Stimulated activated naive B cell treated with anti-CD40 and anti-IgM and Interleukin-4, amounts not matched to agents 10 μg/mL and 1 μg/mL and 100 μg/mL, for 72 hours (primary cell): ENCODE data around the gene SREK1.
A peak's percentile ranks its signal among the peaks of the same experiment; 100 is the strongest.
"Not testable (repeated sequence)": the region's sequence is repeated elsewhere in the genome, so short reads cannot be mapped to it uniquely, and the experiment has no call there.

Experiments
- ATAC-seq, 2 donors: fragments of 150-1000 bp; cut with Tn5 transposase; replicated peaks; 2 replicates each; pipeline ENCODE4 v1.10.0; 2021; ENCODE audit warnings: moderate library complexity in 1 of 2
- DNase-seq: peaks from one replicate; pipeline ENCODE4 v3.0.0; 2021
- H3K27ac Mint-ChIP-seq: one replicate; pipeline ENCODE4 v1.8.0; 2022; ENCODE audit warnings: mild to moderate bottlenecking, mixed read lengths
- H3K27me3 Mint-ChIP-seq, 2 donors: one replicate each; pipeline ENCODE4 v1.8.0; 2022; ENCODE audit warnings: mixed read lengths in 2 of 2
- H3K36me3 Mint-ChIP-seq, 2 donors: one replicate each; pipeline ENCODE4 v1.8.0; 2022; ENCODE audit warnings: mixed read lengths in 2 of 2, mild to moderate bottlenecking in 1 of 2
- H3K4me1 Mint-ChIP-seq, 2 donors: one replicate each; pipeline ENCODE4 v1.8.0; 2022; ENCODE audit warnings: mixed read lengths in 2 of 2, mild to moderate bottlenecking in 1 of 2
- H3K4me3 Mint-ChIP-seq, 2 donors: one replicate each; pipeline ENCODE4 v1.8.0; 2022; ENCODE audit warnings: mild to moderate bottlenecking in 2 of 2, mixed read lengths in 2 of 2, moderate library complexity in 1 of 2
- H3K9me3 Mint-ChIP-seq, 2 donors: one replicate each; pipeline ENCODE4 v1.8.0; 2022; ENCODE audit warnings: mixed read lengths in 2 of 2, mild to moderate bottlenecking in 1 of 2

SREK1 gene

DNA sequence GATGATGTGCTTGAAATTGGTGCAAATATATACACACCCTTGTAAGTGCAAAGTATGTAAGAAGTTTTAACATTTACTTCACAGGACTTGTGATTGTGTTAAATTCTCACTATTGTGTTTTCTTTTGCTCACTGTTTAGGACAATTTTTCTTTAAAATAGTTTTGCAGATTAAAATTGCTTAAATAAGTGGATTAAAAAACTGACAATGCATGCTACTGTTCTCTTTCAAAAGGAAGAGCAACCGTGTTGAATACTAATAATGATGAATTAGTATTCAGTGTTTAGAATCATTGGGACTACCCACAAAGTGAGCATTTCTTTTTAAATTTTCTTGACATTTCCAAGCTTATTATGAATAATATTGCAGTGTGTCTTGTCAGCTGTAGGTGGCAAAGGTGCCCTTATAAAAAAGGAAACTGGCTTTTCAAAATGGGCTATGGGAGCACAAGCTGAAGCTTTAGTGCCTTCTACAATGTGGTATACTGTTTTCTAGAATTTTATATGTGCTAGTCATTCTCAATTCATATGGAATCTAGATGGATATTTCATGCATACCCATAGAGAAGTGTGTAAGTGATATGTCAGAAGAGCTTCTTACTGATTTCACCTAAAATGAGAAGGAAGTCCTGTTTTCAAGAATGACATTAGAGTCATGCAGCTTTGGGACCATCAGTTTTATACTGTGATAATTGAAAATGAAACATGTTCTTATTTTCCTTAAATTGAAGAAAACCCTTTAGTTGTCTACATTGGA, 35.4 kb downstream of the SREK1 start:
- H3K9me3 Mint-ChIP-seq = no peaks in the 10 kb centered on the region
- H3K27me3 Mint-ChIP-seq = no peaks in the 10 kb centered on the region
- peaks cover 0 to 2% of the 10 kb centered on the region in 2 donors for H3K4me1 Mint-ChIP-seq
- H3K27ac Mint-ChIP-seq = no peak overlapping the region
- no peak for DNase-seq
- peaks cover 35 to 52% of the 10 kb centered on the region in 2 donors for H3K36me3 Mint-ChIP-seq
- H3K4me3 Mint-ChIP-seq = no peak overlapping the region
- no peak for ATAC-seq

DNA sequence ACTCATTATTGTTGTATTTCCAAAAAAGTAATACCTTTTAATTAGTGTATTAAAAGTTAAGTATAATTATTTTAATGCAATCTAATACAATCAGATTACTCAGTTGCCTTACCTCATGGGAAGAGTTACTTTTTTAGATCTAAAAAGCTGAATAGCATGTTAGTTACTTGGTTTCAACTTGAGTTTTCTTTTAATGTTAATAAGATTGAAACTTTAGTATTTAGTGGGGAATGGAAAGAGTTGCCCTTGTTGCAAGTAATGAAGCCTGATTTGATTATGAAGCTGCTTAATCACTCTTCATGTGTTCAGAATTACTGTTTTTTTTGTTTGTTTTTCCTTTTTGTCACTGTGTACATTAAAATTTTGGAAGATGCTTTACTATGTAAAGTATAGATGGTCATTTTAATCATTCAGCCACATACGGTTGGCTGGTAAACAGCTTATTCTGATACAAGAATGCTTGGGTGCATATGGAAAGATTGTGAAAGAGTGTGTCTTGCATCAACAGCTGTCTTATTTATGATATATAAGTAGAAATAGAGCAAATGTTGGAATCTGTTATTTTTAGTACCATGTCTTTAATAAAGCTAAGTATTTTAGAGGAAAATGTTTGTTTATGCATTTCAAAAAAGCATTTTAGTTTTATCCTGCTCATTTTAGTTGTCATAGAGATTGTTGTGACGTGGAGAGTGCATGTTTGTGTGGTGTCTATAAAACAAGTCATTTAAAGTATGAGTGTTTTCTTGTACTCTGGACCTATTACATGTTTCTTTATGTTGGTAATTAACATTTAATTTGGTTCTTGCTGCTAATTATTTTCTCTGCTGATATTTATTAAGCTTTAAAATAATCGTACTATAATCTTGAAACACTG, 36.4 kb downstream of the SREK1 start:
- ATAC-seq (no peak), DNase-seq (no peak)
- no peak overlapping the region for H3K4me3 Mint-ChIP-seq
- no peak overlapping the region for H3K27ac Mint-ChIP-seq
- H3K27me3 Mint-ChIP-seq = no peaks in the 10 kb centered on the region
- H3K9me3 Mint-ChIP-seq = no peaks in the 10 kb centered on the region
- peaks cover 0 to 2% of the 10 kb centered on the region in 2 donors for H3K4me1 Mint-ChIP-seq
- H3K36me3 Mint-ChIP-seq = peaks cover 32 to 50% of the 10 kb centered on the region in 2 donors

DNA sequence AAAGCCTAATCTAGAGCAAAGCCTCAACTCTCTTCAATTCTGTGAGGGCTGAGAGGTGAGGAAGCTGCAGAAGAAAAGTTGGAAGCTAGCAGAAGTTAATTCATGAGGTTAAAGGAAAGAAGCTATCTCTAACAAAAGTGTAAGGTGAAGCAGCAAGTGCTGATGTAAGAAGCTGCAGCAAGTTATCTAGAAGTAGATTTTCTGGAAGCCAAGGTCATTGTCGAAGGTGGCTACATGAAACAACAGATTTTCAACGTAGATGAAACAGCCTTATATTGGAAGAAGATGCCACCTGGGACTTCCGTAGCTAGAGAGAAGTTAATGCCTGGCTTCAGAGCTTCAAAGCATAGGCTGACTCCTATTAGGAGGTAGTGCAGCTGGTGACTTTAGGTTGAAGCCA, 42.0 kb downstream of the SREK1 start:
- ATAC-seq (no peak), DNase-seq (no peak)
- peaks cover 17 to 31% of the 10 kb centered on the region in 2 donors for H3K36me3 Mint-ChIP-seq
- no peak overlapping the region for H3K27ac Mint-ChIP-seq
- no peaks in the 10 kb centered on the region for H3K9me3 Mint-ChIP-seq
- no peak overlapping the region for H3K4me3 Mint-ChIP-seq
- H3K4me1 Mint-ChIP-seq = no peaks in the 10 kb centered on the region
- H3K27me3 Mint-ChIP-seq = no peaks in the 10 kb centered on the region

DNA sequence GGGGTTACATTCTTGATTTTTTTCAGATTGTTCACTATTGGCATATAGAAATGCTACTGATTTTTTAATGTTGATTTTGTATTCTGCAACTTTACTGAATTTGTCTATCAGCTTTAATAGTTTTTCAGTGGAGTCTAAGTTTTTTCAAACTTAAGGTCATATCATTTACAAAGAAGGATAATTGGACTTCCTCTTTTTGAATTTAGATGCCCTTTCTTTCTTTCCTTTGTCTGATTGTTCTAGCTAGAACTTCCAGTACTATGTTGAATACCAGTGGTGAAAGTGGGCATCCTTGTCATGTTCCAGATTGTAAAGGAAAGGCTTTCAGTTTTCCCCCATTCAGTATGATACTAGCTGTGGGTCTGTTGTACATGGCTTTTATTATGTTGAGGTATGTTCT, 49.3 kb downstream of the SREK1 start:
- DNase-seq (no peak), ATAC-seq (no peak)
- H3K4me1 Mint-ChIP-seq = no peaks in the 10 kb centered on the region
- H3K27ac Mint-ChIP-seq = no peak overlapping the region
- H3K4me3 Mint-ChIP-seq = no peak overlapping the region
- H3K27me3 Mint-ChIP-seq = no peaks in the 10 kb centered on the region
- H3K9me3 Mint-ChIP-seq = no peaks in the 10 kb centered on the region
- peaks cover 16 to 42% of the 10 kb centered on the region in 2 donors for H3K36me3 Mint-ChIP-seq

DNA sequence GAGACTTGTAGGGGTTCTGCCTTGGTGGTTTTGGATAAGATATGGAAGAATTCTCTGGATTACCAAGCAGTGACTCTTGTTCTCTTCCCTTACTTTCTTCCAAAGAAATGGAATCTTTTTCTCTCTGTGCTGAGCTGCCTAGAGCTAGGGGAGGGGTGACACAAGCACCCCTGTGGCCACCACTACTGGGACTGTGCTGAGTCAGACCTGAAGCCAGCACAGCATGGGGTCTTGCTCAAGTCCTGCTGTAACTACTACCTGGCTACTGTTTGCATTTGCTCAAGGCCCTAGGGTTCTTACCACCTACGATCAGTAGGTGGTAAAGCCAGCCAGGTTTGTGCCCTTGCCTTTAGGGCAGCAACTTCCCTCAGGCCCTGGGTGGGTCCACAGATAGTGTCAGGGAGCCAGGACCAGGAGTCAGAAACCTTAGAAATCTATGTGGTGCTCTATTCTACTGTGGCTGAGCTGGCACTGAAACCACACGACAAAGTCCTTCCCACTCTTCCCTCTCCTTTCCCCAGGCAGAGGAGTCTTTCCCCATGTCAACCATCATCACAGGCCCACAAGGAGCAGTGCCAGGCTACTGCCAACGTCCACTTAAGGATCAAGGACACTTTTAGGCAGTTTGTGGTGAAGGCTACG, 53.8 kb downstream of the SREK1 start:
- no peak for ATAC-seq
- peaks cover 22 to 26% of the 10 kb centered on the region in 2 donors for H3K36me3 Mint-ChIP-seq

DNA sequence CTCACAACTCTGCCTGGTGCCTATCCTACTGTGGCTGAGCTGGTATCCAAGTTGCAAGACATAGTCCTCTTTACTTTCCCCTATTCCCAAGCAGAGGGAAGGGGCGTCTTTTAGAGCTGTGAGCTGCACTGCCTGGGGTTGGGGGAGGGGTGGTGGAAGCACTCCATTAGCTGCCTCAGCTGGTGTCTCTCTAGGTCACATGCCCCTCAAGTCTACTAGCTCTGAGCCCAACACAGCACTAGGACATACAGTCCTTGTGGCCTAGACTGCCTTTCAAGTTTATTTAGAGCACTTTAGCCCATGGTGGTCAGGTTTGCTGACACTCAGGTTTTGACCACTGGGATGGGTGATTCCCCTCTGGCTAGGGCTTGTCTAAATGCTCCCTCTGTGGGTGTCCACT, 54.7 kb downstream of the SREK1 start:
- Mint-ChIP-seq H3K36me3 (peaks cover 22 to 27% of the 10 kb centered on the region in 2 donors), H3K4me3 (no peak overlapping the region), H3K4me1 (no peaks in the 10 kb centered on the region), H3K9me3 (no peaks in the 10 kb centered on the region), H3K27me3 (no peaks in the 10 kb centered on the region), H3K27ac (no peak overlapping the region)
- no peak for DNase-seq
- ATAC-seq = no peak

More for the DNA sequence above, 53.8 kb downstream of the SREK1 start:
- no peaks in the 10 kb centered on the region for H3K9me3 Mint-ChIP-seq
- no peak for DNase-seq
- no peak overlapping the region for H3K4me3 Mint-ChIP-seq
- H3K4me1 Mint-ChIP-seq = no peaks in the 10 kb centered on the region
- H3K27ac Mint-ChIP-seq = no peak overlapping the region
- H3K27me3 Mint-ChIP-seq = no peaks in the 10 kb centered on the region

DNA sequence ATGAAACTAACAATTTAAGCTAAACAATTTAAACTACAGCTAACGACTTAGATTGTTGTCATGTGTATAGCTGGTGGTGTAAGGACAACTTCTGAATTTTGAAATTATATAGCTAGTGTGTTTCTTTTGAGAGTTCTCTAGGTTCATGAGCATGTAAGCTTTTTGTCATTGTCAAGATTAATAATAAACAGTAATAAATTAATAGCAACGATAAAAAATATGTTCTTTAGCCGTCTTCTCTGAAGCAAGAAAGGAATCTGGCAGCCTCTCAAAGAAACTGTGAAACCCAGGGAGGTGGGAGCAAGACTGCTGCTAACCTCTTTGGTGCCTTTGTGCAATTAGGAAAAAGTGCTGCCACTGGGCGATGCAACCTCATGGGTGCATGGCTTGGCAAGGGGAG, 59.4 kb downstream of the SREK1 start:
- Mint-ChIP-seq H3K4me3 (no peak overlapping the region), H3K27me3 (no peaks in the 10 kb centered on the region), H3K27ac (no peak overlapping the region), H3K9me3 (no peaks in the 10 kb centered on the region), H3K4me1 (no peaks in the 10 kb centered on the region), H3K36me3 (peaks cover 12 to 13% of the 10 kb centered on the region in 2 donors)
- DNase-seq (no peak), ATAC-seq (no peak)

DNA sequence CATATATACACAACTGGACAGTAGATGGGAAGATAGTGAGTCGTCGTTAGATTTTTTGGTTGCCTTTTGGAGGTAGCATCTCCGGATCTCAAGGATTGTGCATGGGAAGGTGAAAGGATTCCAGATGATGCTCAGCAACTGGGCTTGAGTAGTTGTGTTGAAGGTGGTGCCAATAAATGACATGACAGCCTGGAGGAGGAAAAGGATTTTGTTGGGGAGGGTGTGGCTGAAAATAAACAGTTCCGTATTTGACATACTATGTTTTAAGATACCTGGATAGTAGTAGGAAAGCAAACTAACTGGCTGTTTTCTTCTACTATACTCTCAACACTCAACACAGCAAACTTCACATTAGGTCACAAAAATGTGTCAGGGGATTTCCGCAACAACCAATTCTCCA, 62.4 kb downstream of the SREK1 start:
- peaks cover 10 to 12% of the 10 kb centered on the region in 2 donors for H3K36me3 Mint-ChIP-seq
- H3K4me3 Mint-ChIP-seq = no peak overlapping the region
- H3K4me1 Mint-ChIP-seq = no peaks in the 10 kb centered on the region
- DNase-seq (no peak), ATAC-seq (no peak)
- no peaks in the 10 kb centered on the region for H3K9me3 Mint-ChIP-seq
- no peaks in the 10 kb centered on the region for H3K27me3 Mint-ChIP-seq
- H3K27ac Mint-ChIP-seq = no peak overlapping the region

DNA sequence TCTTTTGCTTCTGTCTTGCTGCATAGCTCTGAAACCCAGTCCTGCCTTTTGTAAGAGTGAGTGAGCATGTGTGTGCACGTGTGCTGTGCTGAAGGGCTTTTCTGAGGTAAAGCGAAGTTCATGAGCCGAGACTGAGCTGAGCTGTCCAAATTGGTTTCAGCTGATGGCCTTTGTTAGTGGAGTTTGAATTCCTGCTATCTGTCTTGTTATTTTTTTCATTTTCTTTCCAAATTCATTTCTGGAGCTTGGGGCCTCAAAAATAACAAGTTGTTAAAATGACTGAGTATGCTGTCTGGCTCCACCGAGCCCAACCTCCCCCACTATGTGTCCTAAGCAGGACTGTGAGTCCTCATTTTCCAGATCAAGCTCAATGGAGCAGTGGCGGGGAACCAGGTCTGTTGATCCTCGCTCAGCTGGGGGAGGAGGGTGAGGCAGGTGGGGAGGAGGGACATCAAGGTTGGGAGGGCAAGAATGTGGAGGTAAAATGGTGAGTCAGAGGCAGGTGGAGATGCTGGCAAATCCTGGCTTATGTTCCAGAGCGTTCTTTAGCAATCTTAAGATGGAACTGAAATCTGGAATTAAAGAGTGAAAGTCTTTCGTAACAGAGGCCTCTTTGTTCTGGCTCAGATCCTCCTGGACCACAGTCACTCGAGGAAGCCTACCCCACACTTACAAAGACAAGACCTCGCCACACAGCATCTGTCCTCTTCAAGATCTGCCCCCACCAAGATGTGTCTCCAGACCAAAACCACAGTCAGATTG, 63.9 kb downstream of the SREK1 start:
- no peaks in the 10 kb centered on the region for H3K4me1 Mint-ChIP-seq
- ATAC-seq (no peak), DNase-seq (no peak)
- no peak overlapping the region for H3K4me3 Mint-ChIP-seq
- no peaks in the 10 kb centered on the region for H3K9me3 Mint-ChIP-seq
- peaks cover 2 to 5% of the 10 kb centered on the region in 2 donors for H3K36me3 Mint-ChIP-seq
- H3K27ac Mint-ChIP-seq = no peak overlapping the region
- H3K27me3 Mint-ChIP-seq = no peaks in the 10 kb centered on the region

DNA sequence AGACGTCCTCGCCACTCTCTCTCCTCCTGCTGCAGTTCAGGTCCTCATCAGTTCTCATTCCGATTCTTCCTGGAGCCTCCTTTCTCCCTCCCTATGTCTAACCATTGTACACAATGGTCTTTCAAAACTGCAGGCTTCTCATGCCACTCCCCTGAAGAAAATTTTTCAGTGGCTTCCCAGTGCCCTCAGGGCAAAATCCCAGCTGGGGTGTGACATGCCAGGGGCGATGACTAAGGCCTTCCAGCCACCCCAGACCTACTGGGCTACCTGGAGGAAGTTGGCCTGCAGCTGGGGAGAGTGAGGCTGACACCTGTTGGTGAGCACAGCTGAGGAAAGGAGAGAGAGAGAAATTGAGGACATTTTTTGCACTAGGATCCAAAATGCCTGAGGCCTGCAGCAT, 65.2 kb downstream of the SREK1 start:
- H3K9me3 Mint-ChIP-seq = no peaks in the 10 kb centered on the region
- peaks cover 2 to 5% of the 10 kb centered on the region in 2 donors for H3K36me3 Mint-ChIP-seq
- no peaks in the 10 kb centered on the region for H3K27me3 Mint-ChIP-seq
- ATAC-seq (no peak), DNase-seq (no peak)
- H3K4me3 Mint-ChIP-seq = no peak overlapping the region
- no peak overlapping the region for H3K27ac Mint-ChIP-seq
- no peaks in the 10 kb centered on the region for H3K4me1 Mint-ChIP-seq

DNA sequence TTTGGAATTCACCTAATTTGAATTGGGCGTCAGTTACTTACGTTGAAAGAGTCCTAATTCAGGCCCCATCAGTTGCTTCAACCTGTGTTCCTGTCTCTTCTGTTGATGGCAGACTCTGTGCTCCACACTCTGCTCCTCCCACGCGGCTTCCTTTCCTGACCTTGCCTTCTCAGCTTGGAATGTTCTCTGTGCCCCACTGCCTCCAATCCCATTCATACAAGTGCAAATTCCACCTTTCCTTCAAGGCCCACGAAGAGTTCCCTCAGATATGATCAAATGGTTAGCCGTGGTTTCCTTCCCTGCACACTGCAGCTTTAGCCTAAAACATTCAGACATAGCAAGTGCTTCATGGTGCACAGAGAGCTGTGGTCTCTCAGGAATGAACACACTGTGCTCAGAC, 65.7 kb downstream of the SREK1 start:
- peaks cover 2 to 5% of the 10 kb centered on the region in 2 donors for H3K36me3 Mint-ChIP-seq

DNA sequence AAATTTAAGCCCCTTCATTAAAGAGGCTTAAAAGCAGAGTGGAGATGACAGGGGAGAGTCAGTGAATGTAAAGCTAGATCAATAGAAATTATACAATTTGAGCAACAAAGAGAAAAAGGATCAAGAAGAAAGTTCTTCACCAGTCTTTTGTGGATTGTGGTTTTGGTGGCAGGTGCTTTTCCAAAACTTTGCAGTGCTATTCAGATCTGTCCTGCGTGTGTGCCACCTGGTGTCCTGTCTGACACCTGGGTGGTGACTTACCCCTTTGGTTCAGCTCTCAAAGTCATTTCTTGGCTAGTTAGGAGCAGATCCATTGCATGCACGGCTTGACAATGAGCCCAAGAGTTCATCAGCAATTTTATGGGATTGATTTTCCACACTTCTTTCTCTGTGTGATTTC, 69.4 kb downstream of the SREK1 start:
- Mint-ChIP-seq H3K9me3 (peaks cover 3 to 4% of the 10 kb centered on the region in 2 donors), H3K4me3 (no peak overlapping the region), H3K27me3 (no peaks in the 10 kb centered on the region), H3K4me1 (no peaks in the 10 kb centered on the region), H3K36me3 (peaks cover 1 to 3% of the 10 kb centered on the region in 2 donors), H3K27ac (no peak overlapping the region)
- no peak for DNase-seq
- ATAC-seq = no peak

More for the DNA sequence above, 65.7 kb downstream of the SREK1 start:
- Mint-ChIP-seq H3K9me3 (no peaks in the 10 kb centered on the region), H3K27me3 (no peaks in the 10 kb centered on the region), H3K4me3 (no peak overlapping the region), H3K27ac (no peak overlapping the region), H3K4me1 (no peaks in the 10 kb centered on the region)
- DNase-seq (no peak), ATAC-seq (no peak)

DNA sequence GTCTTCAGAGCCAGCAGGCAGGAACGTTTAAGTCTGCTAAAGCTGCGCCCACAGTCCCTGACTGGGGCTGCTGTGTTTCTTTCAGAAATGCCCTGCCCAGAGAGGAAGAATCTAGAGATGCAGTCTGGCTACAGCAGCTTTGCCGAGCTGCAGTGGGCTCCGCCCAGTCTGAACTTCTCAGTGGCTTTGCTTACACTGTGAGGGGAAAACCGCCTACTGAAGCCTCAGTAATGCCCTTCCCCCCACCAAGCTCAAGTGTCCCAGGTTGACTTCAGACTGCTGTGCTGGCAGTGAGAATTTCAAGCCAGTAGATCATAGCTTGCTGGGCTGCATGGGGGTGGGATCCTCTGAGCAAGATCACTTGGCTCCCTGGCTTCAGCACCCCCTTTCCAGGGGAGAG, 78.4 kb downstream of the SREK1 start:
- no peak overlapping the region for H3K4me3 Mint-ChIP-seq
- H3K36me3 Mint-ChIP-seq = peaks cover 0 to 4% of the 10 kb centered on the region in 2 donors
- ATAC-seq (peak in 1 of 2 donors; percentile 43), DNase-seq (no peak)
- H3K27ac Mint-ChIP-seq = no peak overlapping the region
- H3K4me1 Mint-ChIP-seq = peaks cover 1 to 4% of the 10 kb centered on the region in 2 donors
- peaks cover 0 to 5% of the 10 kb centered on the region in 2 donors for H3K27me3 Mint-ChIP-seq
- H3K9me3 Mint-ChIP-seq = peaks cover 4 to 5% of the 10 kb centered on the region in 2 donors

DNA sequence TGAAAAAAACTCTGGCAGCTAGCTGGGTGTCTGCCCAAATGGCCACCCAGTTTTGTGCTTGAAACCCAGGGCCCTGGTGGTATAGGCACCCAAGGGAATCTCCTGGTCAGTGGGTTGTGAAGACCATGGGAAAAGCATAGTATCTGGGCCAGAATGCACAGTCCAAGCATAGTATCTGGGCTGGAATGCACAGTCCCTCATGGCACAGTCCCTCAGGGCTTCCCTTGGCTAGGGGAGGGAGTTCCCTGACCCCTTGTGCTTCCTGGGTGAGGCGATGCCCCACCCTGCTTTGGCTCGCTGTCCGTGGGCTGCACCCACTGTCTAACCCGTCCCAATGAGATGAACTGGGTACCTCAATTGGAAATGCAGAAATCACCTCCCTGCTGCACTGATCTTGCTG, 78.8 kb downstream of the SREK1 start:
- H3K27me3 Mint-ChIP-seq, ATAC-seq, H3K9me3 Mint-ChIP-seq, H3K27ac Mint-ChIP-seq, DNase-seq, H3K4me1 Mint-ChIP-seq, H3K36me3 Mint-ChIP-seq, H3K4me3 Mint-ChIP-seq: not testable (repeated sequence)
